GM19372 (cell line): ENCODE results near the gene C3.
"Not testable (repeated sequence)": the region's sequence is repeated elsewhere in the genome, so short reads cannot be mapped to it uniquely, and the experiment has no call there.

Source experiments
- ATAC-seq: cut with Tn5 transposase; IDR thresholded peaks from one replicate; pipeline ENCODE4 v1.9.1; 2021; ENCODE audit warnings: mild to moderate bottlenecking, low read depth, moderate library complexity; ENCODE audit not compliant: unreplicated experiment

C3 gene

GRCh38 chr19:6748543-6748942 lies 28.1 kb upstream of the C3 start:
- not testable (repeated sequence) for ATAC-seq

- ATAC-seq: no peak
Observed at GRCh38 chr19:6745965-6746364, 25.5 kb upstream of the C3 start.

GRCh38 chr19:6744381-6745301 lies 24.2 kb upstream of the C3 start:
- ATAC-seq: no peak

- ATAC-seq: no peak
Observed at GRCh38 chr19:6743714-6744380, 23.4 kb upstream of the C3 start.

- ATAC-seq: no peak
Observed at GRCh38 chr19:6743066-6743465, 22.6 kb upstream of the C3 start.

- ATAC-seq: no peak
Observed at GRCh38 chr19:6740589-6741343, 20.3 kb upstream of the C3 start.

- no peak for ATAC-seq
Observed at GRCh38 chr19:6739883-6740588, 19.6 kb upstream of the C3 start.

GRCh38 chr19:6739390-6739882 lies 19.0 kb upstream of the C3 start, which contains the start of gene TRIP10:
TSS of gene TRIP10 (plus strand) at chr19:6739680. CDS start at chr19:6739762, 82 bp downstream.
- no peak for ATAC-seq

- no peak for ATAC-seq
Observed at GRCh38 chr19:6738787-6739389, 18.4 kb upstream of the C3 start.

- ATAC-seq: no peak
Observed at GRCh38 chr19:6737873-6738786, 17.7 kb upstream of the C3 start.

GRCh38 chr19:6737284-6737872 lies 16.9 kb upstream of the C3 start, which contains the start of gene GPR108:
TSS of gene GPR108 (minus strand) at chr19:6737580. CDS start at chr19:6737576, 4 bp downstream.
- ATAC-seq: peak; percentile 73

- no peak for ATAC-seq
Observed at GRCh38 chr19:6736917-6737283, 16.4 kb upstream of the C3 start.

GRCh38 chr19:6736169-6736916 lies 15.9 kb upstream of the C3 start:
- ATAC-seq: no peak

GRCh38 chr19:6735181-6735911 lies 14.9 kb upstream of the C3 start:
- ATAC-seq: no peak

GRCh38 chr19:6734096-6734696 lies 13.7 kb upstream of the C3 start:
- no peak for ATAC-seq

- no peak for ATAC-seq
Observed at GRCh38 chr19:6733338-6734095, 13.1 kb upstream of the C3 start.
